ENCODE data around the gene CCDC85A. TPM values are rescaled to one million over a fixed set of nuclear protein-coding genes. Genes with fewer than 3 reads are reported as not detected.

CCDC85A gene
- polyA plus RNA-seq, 1 donor from 2014 or later = 24.7 TPM

GRCh38 chr2:56334622-56335021 lies 150.8 kb downstream of the CCDC85A start:
- Histone ChIP-seq H3K79me2 (replicated peaks; ENCODE audit: insufficient read depth, low read length) (no peaks in the 10 kb centered on the region), H3F3A (ENCODE audit: insufficient read depth, low read length, poor library complexity, severe bottlenecking) (no peaks in the 10 kb centered on the region), H3K4me3 (ENCODE audit: low read length) (no peak overlapping the region), H3K4me2 (ENCODE audit: low read length) (no peak overlapping the region), H3K9ac (ENCODE audit: low read length) (no peak overlapping the region), H3K9me2 (ENCODE audit: insufficient read depth, low read length) (no peaks in the 10 kb centered on the region), H3K36me3 (ENCODE audit: insufficient read depth, low read length) (no peaks in the 10 kb centered on the region), H3K9me3 (ENCODE audit: low read length) (no peaks in the 10 kb centered on the region), H2AFZ (ENCODE audit: low read depth, low read length) (no peak overlapping the region), H3K27me3 (ENCODE audit: insufficient read depth, low read depth, low read length) (no peaks in the 10 kb centered on the region), H3K27ac (ENCODE audit: low read length) (no peak overlapping the region), H4K20me1 (ENCODE audit: insufficient read depth) (no peaks in the 10 kb centered on the region)
- TF ChIP-seq SMC3 (conservative IDR thresholded peaks at IDR 0.05; ENCODE audit: poor library complexity) = no peak
- no peak for TF ChIP-seq MXI1 (conservative IDR thresholded peaks at IDR 0.05; ENCODE audit: poor library complexity, severe bottlenecking)
- no peak for TF ChIP-seq POLR2AphosphoS5 (IDR thresholded peaks at IDR 0.05)
- TF ChIP-seq CTCF (IDR thresholded peaks at IDR 0.05; ENCODE audit: poor library complexity, severe bottlenecking) = no peak
- TF ChIP-seq EP300 (conservative IDR thresholded peaks at IDR 0.05; ENCODE audit: poor library complexity, severe bottlenecking) = no peak
- TF ChIP-seq EZH2 (IDR thresholded peaks at IDR 0.05; ENCODE audit: borderline replicate concordance, insufficient read depth, low read length, poor library complexity, severe bottlenecking) = no peak
- TF ChIP-seq RAD21 (conservative IDR thresholded peaks at IDR 0.05) = no peak
- no peak for TF ChIP-seq TAF1 (IDR thresholded peaks at IDR 0.05; ENCODE audit: low read depth)
- TF ChIP-seq REST (IDR thresholded peaks at IDR 0.05; ENCODE audit: borderline replicate concordance) = no peak

- H3K79me2 ChIP-seq (replicated peaks; ENCODE audit: insufficient read depth, low read length) = no peaks in the 10 kb centered on the region
Observed at GRCh38 chr2:56335101-56335500, 151.3 kb downstream of the CCDC85A start.

More at GRCh38 chr2:56335101-56335500, 151.3 kb downstream of the CCDC85A start:
- no peak for TF ChIP-seq REST (IDR thresholded peaks at IDR 0.05; ENCODE audit: borderline replicate concordance)
- no peak for TF ChIP-seq MXI1 (conservative IDR thresholded peaks at IDR 0.05; ENCODE audit: poor library complexity, severe bottlenecking)
- no peak for TF ChIP-seq SMC3 (conservative IDR thresholded peaks at IDR 0.05; ENCODE audit: poor library complexity)
- TF ChIP-seq EP300 (conservative IDR thresholded peaks at IDR 0.05; ENCODE audit: poor library complexity, severe bottlenecking) = no peak
- no peak for TF ChIP-seq CTCF (IDR thresholded peaks at IDR 0.05; ENCODE audit: poor library complexity, severe bottlenecking)
- Histone ChIP-seq H2AFZ (ENCODE audit: low read depth, low read length) (no peak overlapping the region), H3F3A (ENCODE audit: insufficient read depth, low read length, poor library complexity, severe bottlenecking) (no peaks in the 10 kb centered on the region), H3K9me3 (ENCODE audit: low read length) (no peaks in the 10 kb centered on the region), H3K36me3 (ENCODE audit: insufficient read depth, low read length) (no peaks in the 10 kb centered on the region), H3K27me3 (ENCODE audit: insufficient read depth, low read depth, low read length) (no peaks in the 10 kb centered on the region), H3K9me2 (ENCODE audit: insufficient read depth, low read length) (no peaks in the 10 kb centered on the region), H3K4me3 (ENCODE audit: low read length) (no peak overlapping the region), H3K4me2 (ENCODE audit: low read length) (no peak overlapping the region), H3K9ac (ENCODE audit: low read length) (no peak overlapping the region), H3K27ac (ENCODE audit: low read length) (no peak overlapping the region), H4K20me1 (ENCODE audit: insufficient read depth) (no peaks in the 10 kb centered on the region)
